GM12801 (cell line): ENCODE results near the gene NOL9.

Experiments used
- TF ChIP-seq, protein P1 (sequence below): IDR thresholded peaks from one replicate; pipeline ENCODE4 v1.5.1; 2011; ENCODE audit warnings: control low read depth; ENCODE audit not compliant: insufficient read length; ENCODE audit errors: extremely low read depth

NOL9 gene

DNA sequence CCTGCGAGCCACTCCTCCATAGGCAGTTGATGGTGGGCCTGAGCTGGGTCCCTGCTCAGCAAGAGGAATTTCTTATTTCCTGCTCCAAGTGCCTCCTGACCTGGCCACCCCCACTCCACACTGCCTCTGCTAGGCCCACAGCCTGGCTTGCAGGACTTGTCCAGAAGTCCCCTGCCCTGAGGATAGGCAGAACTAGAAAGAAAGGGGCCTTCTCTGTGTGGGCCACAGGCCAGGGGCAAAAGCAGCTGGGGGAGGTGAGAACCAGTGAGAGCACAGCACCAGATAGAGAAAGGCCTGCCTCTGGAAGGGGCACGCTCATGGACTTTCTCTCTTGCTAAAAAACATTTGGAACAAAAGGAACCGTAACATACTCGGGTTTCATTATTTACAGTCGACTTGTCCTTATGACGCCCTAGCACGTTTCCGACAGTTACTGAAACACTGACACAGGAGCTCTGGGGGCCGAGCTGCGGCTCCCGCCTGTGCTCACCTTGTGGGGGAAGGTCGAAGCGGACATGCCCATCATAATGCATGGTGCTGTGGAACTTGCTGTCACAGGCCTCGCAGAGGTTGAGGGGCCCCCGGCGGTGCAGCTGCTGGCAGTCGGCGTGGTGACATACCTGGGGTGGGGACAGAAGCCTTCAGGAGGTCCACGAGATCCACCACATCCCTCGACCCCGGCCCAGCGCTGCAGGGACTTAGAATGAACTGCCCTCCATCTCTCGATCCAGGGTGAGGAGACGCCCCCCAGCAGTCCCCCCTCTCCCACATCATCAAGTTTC is 77.1 kb downstream of the NOL9 start:
- TF ChIP-seq, protein P1, sequence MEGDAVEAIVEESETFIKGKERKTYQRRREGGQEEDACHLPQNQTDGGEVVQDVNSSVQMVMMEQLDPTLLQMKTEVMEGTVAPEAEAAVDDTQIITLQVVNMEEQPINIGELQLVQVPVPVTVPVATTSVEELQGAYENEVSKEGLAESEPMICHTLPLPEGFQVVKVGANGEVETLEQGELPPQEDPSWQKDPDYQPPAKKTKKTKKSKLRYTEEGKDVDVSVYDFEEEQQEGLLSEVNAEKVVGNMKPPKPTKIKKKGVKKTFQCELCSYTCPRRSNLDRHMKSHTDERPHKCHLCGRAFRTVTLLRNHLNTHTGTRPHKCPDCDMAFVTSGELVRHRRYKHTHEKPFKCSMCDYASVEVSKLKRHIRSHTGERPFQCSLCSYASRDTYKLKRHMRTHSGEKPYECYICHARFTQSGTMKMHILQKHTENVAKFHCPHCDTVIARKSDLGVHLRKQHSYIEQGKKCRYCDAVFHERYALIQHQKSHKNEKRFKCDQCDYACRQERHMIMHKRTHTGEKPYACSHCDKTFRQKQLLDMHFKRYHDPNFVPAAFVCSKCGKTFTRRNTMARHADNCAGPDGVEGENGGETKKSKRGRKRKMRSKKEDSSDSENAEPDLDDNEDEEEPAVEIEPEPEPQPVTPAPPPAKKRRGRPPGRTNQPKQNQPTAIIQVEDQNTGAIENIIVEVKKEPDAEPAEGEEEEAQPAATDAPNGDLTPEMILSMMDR = no peak

DNA sequence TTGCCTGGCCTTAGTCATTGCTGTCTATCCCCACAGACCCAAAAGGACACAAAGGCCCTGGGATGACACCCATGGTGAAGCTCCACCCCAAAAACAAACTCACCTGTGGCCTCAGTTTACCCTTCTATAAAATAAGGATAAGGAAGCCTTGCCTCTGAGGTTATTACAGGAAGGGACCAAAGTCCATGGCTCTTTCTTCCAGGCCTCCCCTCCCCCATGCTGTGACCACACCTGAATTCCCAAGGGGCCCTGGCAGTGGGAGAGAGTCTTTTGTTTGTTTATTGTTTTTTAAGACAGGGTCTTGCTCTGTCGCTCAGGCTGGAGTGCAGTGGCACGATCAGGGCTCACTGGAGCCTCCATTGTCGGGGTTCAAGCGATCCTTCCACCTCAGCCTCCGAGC is 77.8 kb downstream of the NOL9 start:
- TF ChIP-seq, protein P1 = no peak

DNA sequence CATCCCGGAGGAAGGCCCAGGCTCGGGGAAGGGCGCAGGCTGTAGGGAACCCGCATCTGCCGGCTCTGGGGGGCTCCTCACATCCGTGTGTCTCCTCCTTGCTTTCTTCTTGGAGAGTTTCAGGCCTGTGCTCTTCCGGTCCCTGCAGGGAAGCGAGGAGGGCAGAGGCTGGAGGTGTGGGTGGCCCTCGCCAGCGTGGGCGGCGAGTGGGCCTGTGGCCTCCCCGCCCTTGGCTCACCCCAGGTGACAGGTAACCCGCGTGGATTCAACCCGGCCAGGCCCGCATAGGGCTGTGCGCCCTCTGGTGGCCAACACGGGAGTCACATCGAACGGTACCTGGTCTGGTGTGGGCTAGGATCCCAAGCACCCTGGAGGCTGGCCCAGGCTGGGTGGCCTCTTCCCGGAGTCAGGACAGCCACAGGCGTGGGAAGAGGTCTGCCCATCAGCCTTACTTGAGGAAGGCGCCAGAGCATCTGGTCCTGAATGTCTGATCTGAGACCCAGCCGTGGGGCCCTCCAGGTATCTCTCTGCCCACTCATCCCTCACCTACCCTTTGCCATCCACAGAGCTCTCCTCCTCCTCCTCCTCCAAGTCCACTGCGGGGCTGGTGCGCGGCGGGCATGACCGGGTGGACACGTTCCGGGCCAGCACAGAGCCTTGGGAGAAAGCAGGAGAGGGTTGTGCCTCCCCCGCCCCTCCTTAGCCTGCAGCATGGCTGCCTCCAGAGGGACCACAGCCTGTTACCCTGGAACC is 78.8 kb downstream of the NOL9 start:
- TF ChIP-seq, protein P1 = no peak

DNA sequence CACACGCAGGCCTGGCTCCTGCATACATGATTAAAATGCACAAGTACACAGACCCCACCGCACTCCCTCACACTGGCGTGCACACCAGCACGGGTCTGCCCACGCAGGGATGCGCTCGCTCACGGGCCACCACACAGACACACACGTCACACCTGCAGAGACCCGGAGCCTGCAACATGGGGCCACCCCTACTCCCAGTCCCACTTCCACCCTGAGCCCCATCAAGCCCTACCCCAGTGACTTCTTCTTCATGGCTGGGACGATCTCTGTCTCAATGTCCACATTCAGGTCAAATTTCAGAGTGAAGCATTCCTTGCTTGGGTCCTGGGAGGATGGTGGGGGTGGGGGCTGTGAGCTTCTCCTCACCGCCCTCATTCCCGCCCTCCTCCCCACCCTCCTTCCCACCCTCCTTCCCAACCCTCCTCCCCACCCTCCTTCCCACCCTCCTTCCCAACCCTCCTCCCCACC is 79.5 kb downstream of the NOL9 start:
- TF ChIP-seq, protein P1 = no peak

DNA sequence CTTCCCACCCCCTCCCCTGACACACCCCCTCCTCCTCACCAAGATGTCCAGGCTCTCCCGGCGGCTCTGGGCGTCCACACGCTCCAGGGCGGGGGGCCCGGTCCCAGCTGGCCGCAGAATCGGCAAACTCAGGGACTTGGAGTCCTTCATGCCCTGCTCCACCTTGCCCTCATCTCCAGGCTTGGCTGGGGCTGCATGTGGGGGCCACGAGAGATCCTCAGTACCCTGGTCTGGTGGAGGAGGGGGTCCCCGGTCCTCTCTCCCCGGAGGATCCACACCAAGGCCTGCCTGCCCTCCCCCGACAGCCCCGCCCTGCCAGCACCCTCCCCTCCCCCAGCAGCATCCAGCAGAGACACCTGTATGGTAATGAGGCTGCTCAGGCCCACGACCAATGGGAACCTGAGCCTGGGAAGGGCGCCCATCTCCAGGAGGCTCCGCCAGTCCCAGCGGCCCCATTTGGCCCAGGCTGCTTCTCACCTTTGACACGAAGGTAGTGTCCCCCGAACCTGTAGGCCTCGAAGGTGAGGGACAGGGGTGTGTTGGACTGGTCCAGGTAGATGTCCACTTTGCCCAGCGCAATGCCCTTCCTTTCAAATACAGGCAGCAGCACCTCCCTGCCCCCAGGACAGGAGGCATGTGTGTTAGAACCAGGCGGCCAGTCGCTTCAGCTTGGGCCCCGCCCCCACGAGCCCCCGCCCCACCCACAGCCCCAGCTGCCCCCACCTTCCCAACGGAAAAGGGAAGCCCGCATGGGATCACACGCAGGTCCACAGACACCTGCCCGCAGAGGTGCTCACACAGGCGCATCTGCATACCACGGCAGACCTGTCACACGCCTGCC is 80.1 kb downstream of the NOL9 start:
- TF ChIP-seq, protein P1 = no peak

DNA sequence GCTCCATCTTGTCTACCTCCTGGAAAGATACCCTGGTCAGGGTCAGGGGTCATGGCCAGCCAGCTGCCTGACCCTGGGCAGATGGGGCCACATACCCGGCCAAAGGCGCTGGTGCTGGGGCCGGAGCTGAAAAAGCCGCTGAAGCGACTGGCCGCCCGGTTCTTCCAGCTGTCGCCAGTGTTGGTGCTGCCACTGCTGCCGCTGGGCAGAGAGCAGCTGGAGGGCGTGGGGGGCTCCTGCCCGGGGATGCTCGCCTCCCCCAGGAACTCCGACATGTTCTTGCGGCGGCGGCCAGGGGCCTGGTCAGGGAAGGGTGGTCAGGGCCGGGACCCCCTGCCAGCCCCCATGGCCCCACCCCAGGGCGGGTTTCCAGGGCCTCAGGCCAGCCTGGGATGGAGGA is 81.2 kb downstream of the NOL9 start:
- TF ChIP-seq, protein P1 = no peak

DNA sequence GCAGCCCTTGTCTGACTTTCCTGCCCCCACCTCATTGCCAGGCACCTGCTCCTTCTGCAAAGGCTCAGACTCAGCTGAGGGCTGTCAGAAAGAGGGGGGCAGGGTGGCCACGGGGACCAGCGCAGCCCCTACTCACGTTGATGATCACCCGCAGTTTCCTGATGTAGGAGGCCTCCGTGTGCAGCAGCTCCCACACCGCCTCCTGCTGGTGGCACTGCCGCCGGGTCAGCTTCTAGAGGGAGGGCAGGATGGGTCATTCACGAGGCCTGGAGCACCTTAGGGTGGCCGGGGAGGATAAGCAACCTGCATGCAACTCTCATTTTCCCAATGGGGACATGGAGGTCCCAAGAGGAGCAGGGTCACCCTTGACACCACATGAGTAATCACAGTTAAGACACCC is 81.9 kb downstream of the NOL9 start:
- TF ChIP-seq, protein P1 = no peak
